Measurements from ENCODE around the gene CAMK1D. TPM values are rescaled to one million over a fixed set of nuclear protein-coding genes. Genes with fewer than 3 reads are reported as not detected.

The CAMK1D gene
- total RNA-seq, 1 experiment from 2014 or later = 6.3 TPM

DNA sequence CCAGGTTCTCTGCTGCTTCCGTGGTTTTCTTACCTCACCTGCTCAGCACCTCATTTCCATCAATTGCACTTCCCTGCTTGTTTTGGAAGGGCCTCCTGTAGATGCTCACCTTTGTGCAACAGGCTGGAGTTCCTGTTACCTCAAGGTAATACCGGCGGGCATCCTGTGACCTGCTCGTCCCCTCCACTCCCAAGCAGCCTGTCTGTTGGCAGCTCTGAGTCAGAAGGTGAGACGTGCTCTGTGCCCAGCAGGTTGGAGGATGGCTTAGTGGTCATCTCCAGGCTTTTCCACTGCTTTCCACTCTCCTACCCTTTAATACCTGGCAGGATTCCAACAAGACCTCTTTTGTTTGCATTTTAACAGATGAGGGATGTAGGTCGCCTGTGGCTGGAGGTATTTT is 86.0 kb downstream of the CAMK1D start:
- Mint-ChIP-seq H3K36me3 (ENCODE audit: insufficient read depth in 1 of 3, low read depth in 3 of 3) (peaks cover 2 to 12% (median 5%) of the 10 kb centered on the region in 3 experiments; a peak in 4 of 7 replicates), H3K4me3 (no peak overlapping the region), H3K4me1 (peaks cover 14 to 15% of the 10 kb centered on the region in 2 experiments), H3K9me3 (peaks cover 10 to 11% of the 10 kb centered on the region in 2 experiments), H3K27me3 (ENCODE audit: low read depth) (peaks cover 2% of the 10 kb centered on the region; the same call in 1 of the 2 replicates), H3K27ac (no peak overlapping the region; a peak in 1 of 7 replicates)
- Histone ChIP-seq H3T11ph (ENCODE audit: low read length) (no peak overlapping the region), H3K9ac (ENCODE audit: extremely low read depth, insufficient read length, low read length) (no peak overlapping the region), H4K91ac (ENCODE audit: insufficient read length, low read depth, low read length) (no peak overlapping the region), H4K8ac (replicated peaks; ENCODE audit: insufficient read length, low read depth, low read length) (no peak overlapping the region), H3K9me3 (ENCODE audit: control insufficient read depth, low read depth, low read length) (no peaks in the 10 kb centered on the region), H3K27me3 (ENCODE audit: insufficient read depth, low read length) (no peaks in the 10 kb centered on the region), H3K79me2 (ENCODE audit: insufficient read depth, low read length) (no peaks in the 10 kb centered on the region), H2BK5ac (ENCODE audit: insufficient read length, low read length) (no peak overlapping the region), H3K27ac (ENCODE audit: insufficient read length, low read depth, low read length) (no peak overlapping the region), H3K79me1 (ENCODE audit: insufficient read depth, low read depth, low read length, poor library complexity, severe bottlenecking) (no peaks in the 10 kb centered on the region), H2AK5ac (ENCODE audit: insufficient read length, low read length) (no peak overlapping the region), H2BK20ac (ENCODE audit: low read depth, low read length, poor library complexity, severe bottlenecking) (no peak overlapping the region), H3K4ac (ENCODE audit: low read depth, low read length) (no peak overlapping the region), H3K56ac (ENCODE audit: insufficient read length, low read depth, low read length) (no peak overlapping the region), H2BK120ac (ENCODE audit: low read depth, low read length, poor library complexity, severe bottlenecking) (no peak overlapping the region), H2BK12ac (ENCODE audit: insufficient read length, low read depth, low read length) (no peak overlapping the region), H4K20me1 (ENCODE audit: control insufficient read depth, insufficient read depth, insufficient read length) (peaks cover 2% of the 10 kb centered on the region), H4K5ac (ENCODE audit: insufficient read length, low read depth, low read length) (no peak overlapping the region), H2AFZ (ENCODE audit: low read length) (no peak overlapping the region), H3K4me2 (ENCODE audit: insufficient read depth, insufficient read length, low read length) (no peak overlapping the region), H2BK15ac (ENCODE audit: low read depth, low read length) (no peak overlapping the region), H3K18ac (ENCODE audit: insufficient read length, low read depth, low read length) (no peak overlapping the region), H3K23ac (ENCODE audit: insufficient read length, low read depth, low read length) (no peak overlapping the region), H3K14ac (ENCODE audit: insufficient read depth, low read length) (no peak overlapping the region), H3K23me2 (ENCODE audit: insufficient read length, low read depth, low read length, poor library complexity, severe bottlenecking) (no peaks in the 10 kb centered on the region), H3K4me1 (ENCODE audit: insufficient read depth, low read length) (no peaks in the 10 kb centered on the region)
- no peak for DNase-seq
- WGBS (ENCODE audit: extremely low coverage, insufficient read length, low lambda C conversion rate) = no CpG with 5 or more reads among the region's 6 CpGs
- TF ChIP-seq, protein P1, sequence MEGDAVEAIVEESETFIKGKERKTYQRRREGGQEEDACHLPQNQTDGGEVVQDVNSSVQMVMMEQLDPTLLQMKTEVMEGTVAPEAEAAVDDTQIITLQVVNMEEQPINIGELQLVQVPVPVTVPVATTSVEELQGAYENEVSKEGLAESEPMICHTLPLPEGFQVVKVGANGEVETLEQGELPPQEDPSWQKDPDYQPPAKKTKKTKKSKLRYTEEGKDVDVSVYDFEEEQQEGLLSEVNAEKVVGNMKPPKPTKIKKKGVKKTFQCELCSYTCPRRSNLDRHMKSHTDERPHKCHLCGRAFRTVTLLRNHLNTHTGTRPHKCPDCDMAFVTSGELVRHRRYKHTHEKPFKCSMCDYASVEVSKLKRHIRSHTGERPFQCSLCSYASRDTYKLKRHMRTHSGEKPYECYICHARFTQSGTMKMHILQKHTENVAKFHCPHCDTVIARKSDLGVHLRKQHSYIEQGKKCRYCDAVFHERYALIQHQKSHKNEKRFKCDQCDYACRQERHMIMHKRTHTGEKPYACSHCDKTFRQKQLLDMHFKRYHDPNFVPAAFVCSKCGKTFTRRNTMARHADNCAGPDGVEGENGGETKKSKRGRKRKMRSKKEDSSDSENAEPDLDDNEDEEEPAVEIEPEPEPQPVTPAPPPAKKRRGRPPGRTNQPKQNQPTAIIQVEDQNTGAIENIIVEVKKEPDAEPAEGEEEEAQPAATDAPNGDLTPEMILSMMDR (conservative IDR thresholded peaks at IDR 0.05) = no peak

All from H9 (cell line).